SK-N-MC (cell line): Measurements from ENCODE around the gene STAG3.

Source experiments
- EZH2 ChIP-seq: fragments of 200-600 bp; sonication (generic); IDR thresholded peaks from one replicate; pipeline ENCODE4 v1.6.1; 2017; ENCODE audit warnings: antibody characterized with exemption
- POLR2AphosphoS5 ChIP-seq: IDR thresholded peaks from 2 replicates; pipeline ENCODE4 v1.6.1; 2012; ENCODE audit warnings: mild to moderate bottlenecking, low read depth, low read length, borderline replicate concordance

GRCh38 chr7:100152404-100152803, 25.3 kb upstream of the STAG3 start:
- TF ChIP-seq EZH2 = no peak
- no peak for TF ChIP-seq POLR2AphosphoS5
